Stimulated activated CD8-positive, alpha-beta memory T cell treated with anti-CD3 and anti-CD28 coated beads, Interleukin-12 subunit alpha, Interleukin-12 subunit beta, amount 100 ng/mL, for 24 hours (primary cell): ENCODE measurements around the gene OPCML.

Source experiments
- DNase-seq: peaks from one replicate; pipeline ENCODE4 v3.0.0-alpha.2; 2020; ENCODE audit errors: extremely low read depth

Gene OPCML

DNA sequence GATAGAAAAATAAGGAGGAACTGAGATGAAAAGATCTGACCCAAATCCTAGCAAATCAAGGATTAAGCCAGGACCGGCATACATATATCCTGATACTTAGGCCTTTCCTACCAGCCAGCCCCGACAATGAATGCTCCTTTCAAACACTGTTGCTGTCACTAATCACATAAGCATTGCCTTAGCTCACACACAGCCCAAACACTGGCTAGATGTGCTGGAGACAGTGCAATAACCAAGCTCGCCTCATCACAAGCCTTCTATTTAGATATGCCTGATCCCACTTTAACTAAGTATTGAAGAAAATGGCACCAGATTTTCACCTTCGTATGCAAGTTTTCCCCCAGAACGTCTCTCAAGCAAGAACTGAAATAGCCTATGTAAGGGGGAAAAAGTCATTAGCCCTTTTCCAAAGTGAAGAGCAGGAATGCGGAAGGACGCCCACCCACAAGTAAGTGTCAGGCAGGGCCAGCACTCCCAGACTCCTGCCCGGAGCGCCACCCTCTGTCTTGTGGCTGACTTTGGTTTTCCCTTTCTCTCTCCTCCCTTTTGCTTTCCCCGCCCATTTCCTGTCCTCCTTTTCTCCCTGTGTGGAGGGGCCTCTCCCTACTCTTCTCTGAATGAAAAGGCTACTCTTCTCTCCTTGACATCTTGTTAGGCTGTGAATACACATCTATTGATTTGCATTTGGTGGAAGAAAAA lies 8.9 kb upstream of the OPCML start:
- DNase-seq = no peak

DNA sequence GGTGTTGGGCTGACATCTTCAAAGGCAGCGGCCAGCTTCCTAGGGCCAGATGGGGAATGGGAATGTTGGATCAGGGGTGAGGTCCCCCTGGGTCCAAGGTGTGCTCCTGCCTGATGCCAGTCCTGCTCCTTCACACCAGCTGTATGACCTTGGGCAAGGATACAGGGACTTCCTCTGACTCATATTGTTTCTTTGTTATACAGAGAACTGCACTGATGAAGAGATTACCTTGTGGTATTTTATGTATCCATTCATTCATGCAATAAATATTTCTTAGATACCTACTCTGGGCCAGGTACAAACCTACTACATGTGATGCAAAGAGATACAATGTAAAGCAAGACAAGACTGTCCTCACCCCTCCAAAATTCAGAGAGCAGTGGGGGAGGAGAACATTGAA lies 3.9 kb upstream of the OPCML start:
- DNase-seq = no peak

GRCh38 chr11:133533205-133533604 lies 904 bp upstream of the OPCML start:
- no peak for DNase-seq

DNA sequence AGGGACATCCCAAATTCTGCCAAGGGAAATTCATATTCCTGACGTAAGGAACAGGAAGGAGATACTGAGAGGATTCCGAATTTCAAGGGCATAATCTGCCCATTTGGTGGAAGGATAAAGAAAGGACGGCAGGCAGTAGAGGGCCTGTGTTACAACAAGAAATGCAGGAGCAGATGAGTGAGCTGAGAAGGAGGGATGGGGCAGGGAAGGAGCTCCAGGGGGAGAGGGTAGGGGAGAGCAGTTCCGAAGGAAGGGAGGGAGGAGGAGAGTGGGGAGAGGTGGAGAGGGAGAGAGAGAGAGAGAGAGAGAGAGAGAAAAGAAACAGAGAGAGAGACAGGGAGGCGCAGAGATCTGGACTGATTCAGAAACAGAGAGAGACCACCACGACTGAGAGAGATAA lies 843 bp downstream of the OPCML start:
- DNase-seq = no peak

- no peak for DNase-seq
Measured at GRCh38 chr11:133530501-133530835, 1.8 kb downstream of the OPCML start.

- no peak for DNase-seq
Measured at GRCh38 chr11:133529807-133530500, 2.3 kb downstream of the OPCML start.

DNA sequence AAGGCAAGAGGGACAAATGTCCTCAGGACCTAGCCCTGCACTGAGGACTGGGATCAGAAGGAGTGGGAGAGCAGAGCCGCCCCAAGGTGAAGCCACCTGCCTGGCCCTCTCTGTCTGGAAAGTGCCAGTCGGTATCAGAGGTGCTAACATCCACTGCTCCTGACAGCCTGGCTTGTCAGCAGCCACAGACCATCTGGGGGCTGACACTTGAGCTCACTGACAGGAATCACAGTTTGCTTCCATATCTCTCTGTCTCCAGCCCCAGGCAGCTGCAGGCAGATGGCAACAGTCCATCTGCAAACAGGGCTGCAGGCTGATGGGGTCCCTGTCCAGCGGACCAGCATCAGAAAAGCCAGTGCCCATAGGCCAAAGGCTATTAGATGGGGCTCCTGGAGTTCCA lies 5.5 kb downstream of the OPCML start:
- DNase-seq = no peak

- no peak for DNase-seq
Measured at GRCh38 chr11:133525976-133526375, 6.3 kb downstream of the OPCML start.

- no peak for DNase-seq
Measured at GRCh38 chr11:133524488-133524887, 7.8 kb downstream of the OPCML start.

- DNase-seq = no peak
Measured at GRCh38 chr11:133522344-133522743, 10.0 kb downstream of the OPCML start.

DNA sequence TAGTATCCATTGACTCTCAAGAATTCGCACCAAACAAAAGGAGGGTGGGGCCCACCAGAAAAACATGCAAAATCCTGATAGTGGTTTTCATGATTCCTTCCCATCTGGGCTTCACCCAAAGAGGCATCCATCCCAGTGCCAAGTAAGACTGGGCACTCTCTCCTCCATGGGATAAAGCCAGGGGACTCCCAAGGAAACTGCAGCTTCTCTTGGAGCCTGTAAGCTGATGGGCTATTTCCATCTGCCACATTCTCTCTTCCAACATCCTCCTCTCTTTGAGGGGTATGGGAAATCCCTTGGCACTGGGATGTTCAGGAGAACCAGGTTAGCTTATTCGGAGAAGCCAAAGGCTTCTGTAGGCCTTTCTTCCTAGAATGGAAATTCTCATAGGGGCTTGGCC lies 10.8 kb downstream of the OPCML start:
- DNase-seq = no peak

GRCh38 chr11:133520707-133521106 lies 11.6 kb downstream of the OPCML start:
- DNase-seq = no peak

GRCh38 chr11:133519560-133519959 lies 12.7 kb downstream of the OPCML start:
- no peak for DNase-seq

- no peak for DNase-seq
Measured at GRCh38 chr11:133518702-133519264, 13.5 kb downstream of the OPCML start.

GRCh38 chr11:133516845-133517244 lies 15.5 kb downstream of the OPCML start:
- no peak for DNase-seq

GRCh38 chr11:133515107-133515506 lies 17.2 kb downstream of the OPCML start:
- no peak for DNase-seq

GRCh38 chr11:133509924-133510697 lies 22.2 kb downstream of the OPCML start:
- DNase-seq = no peak

- no peak for DNase-seq
Measured at GRCh38 chr11:133508468-133508867, 23.8 kb downstream of the OPCML start.

DNA sequence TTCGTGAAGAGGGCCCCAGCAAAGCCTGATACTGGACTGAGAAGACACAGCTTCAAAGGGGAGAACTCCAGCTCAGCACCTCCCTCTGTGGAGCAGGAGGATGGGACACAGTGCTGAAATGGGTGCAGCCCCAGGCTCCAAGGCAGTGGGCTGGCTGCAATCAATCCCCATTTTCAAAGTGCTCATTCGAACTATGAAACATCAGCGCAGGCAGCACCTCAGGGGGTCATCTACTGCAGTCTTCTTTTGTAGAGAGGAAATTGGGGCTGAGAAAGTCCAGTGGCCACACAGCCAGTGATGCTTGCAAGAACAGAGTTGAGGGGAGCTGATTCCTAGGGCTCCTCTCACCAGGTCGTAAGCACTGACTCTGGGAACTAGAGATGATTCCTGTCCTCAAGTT lies 25.1 kb downstream of the OPCML start:
- no peak for DNase-seq

DNA sequence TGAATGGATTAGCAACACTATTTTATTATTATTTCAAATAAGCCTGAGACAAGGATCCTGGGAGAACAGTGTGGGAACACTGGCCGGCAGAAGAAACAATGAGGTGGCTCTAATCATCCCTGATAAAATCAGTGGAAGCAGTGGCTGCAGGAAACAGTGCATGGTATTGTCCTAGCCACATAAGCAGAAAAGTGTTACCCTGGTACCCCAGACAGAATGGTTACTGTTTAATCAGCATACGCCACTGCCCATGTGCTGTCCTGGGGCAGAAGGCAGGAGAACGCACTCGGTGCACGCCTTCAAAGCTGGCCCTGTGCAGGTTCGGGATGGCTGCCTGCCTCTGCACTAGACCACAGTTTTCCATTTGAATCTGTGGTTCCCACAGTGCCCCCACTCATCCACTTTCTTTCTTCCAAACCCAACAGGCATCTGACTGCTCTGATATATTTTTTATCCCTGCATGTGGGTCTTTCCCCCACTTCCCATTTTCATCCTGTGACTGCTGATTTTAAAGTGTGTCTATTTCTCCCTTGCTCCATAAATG lies 25.7 kb downstream of the OPCML start:
- no peak for DNase-seq

DNA sequence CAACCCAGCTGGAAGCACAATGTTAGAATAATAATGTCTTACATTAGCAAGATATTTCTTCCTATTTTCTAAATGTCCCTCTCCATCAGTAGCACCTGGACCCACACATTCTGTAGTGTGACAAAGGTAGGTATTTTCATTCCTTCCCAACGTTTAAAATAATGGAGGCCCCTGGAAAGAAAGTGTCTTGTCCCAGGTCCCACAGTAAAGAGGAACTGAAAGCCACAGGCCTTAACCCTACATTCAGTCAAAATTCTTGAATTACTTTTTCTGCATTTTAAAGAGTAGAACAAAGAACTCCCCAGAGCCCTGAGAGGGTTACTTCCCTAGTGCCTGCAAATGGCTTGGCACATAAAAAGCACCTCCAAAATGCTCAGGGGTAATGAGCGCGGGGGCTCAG lies 26.3 kb downstream of the OPCML start:
- no peak for DNase-seq

- DNase-seq = no peak
Measured at GRCh38 chr11:133504906-133505305, 27.4 kb downstream of the OPCML start.
